Left forelimb (tissue), 1 donor: ENCODE measurements around the gene SRRM4.
"Not testable (repeated sequence)": the region's sequence is repeated elsewhere in the genome, so short reads cannot be mapped to it uniquely, and the experiment has no call there.

Experiments
- DNase-seq: peaks from one replicate; pipeline ENCODE4 v3.0.0-alpha.2; 2018; ENCODE audit warnings: low spot score

The SRRM4 gene

DNA sequence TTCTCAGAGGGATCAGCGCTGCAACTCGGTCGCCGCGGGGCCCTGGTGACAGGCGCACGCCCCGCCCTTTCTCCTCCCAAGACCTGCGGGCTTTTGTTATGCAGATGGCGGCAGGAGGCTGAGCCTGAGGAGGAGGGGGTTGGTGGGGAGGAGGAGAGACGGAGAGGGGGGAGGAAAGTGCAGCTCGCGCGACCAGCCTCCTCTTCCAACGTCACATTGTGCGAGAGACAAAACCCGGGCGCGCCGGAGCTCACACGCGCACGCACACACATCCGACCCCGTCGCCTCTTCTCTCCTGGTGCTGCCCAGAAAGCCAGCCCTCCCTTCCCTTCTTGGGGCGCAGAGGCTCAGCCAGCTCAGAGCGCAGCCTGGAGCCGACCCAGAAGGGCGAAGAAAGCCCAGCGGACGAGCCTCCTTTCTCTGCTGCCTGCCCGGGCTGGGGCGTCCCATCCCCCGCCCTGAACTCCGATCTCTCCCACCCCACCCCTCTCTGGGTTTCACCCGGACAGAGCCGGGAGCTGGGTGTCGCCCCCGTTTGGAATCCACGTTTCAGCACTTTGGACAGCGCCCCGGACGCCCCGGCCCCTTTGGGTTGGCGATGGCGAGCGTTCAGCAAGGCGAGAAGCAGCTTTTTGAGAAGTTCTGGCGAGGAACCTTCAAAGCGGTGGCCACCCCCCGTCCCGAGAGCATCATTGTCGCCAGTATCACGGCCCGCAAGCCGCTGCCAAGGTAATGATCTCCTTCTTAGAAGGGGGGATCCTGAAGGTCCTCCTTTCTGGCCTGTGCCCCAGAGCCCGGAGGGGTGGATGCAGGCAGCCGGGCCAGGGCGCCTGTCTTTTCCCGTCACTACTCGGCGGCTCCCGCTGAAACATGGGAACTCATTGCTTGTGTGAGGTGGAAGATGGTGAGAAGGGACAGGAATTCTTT is at the start of gene SRRM4:
Gene SRRM4 (plus strand): TSS at position 257 of the 927 bp plus-strand sequence. CDS start 342 bp downstream, at position 599.
- DNase-seq = no peak

GRCh38 chr12:118946256-118946655 is 35.1 kb upstream of the SRRM4 start:
- DNase-seq = no peak

DNA sequence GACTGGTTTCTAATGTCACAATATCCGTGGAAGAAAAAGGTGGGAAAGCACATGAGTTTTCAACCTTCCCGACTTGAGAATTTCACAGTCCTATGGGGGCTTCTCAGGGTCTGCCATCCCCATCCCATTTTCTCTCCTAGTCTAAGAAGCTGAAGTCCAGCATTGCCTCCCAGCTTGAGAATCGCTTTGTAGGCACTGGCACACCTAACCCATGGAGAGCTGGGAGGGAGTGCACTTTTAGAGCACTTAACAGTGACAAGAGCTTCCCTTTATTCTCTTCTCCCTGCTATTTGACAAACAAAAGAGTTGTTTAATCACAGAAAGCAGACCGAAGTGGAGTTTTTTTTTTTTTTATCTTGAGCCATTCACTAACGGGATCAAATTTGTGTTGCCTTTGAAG is 22.8 kb upstream of the SRRM4 start:
- DNase-seq = no peak

DNA sequence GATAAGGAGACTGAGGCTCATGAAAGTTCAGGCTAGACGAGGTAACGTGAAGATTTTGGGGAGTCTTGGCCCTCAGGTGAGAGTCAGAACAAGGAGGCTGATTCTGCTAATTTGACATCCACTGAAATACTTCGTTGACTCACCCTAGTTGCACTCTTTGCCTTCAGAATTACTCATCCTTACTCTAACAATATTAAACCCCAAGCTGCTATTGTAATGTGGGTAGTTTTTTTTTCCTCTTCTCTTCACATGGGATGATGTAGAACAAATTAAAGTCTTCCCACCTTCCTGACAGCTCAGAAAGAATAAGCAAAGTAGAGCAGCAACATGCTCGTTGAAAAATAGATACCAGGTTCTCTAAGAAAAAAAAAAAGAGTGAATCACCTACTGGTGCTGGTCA is 22.0 kb upstream of the SRRM4 start:
- no peak for DNase-seq

GRCh38 chr12:118959985-118960560 is 21.3 kb upstream of the SRRM4 start:
- no peak for DNase-seq

DNA sequence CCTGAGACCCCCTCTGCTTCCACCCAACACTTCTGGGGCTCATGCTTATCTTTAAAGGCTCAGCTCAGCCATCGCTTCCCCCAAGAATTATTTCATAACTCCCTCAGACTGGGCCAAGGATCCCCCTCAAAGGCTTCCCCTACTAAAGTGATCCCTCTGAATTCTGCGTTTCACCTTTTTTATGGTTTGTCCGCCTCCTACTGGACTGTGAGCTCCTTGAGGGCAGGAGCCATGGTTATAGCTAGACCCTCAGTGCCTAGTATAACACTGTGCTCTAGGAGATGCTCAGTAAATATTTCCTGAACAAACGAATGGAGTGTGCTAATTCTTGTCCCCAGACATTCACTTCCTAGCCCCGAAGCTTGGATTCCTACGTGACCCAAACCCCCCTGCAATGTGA is 20.5 kb upstream of the SRRM4 start:
- DNase-seq = no peak

- DNase-seq = no peak
These were observed 16.4 kb upstream of the SRRM4 start for GRCh38 chr12:118964988-118965387.

DNA sequence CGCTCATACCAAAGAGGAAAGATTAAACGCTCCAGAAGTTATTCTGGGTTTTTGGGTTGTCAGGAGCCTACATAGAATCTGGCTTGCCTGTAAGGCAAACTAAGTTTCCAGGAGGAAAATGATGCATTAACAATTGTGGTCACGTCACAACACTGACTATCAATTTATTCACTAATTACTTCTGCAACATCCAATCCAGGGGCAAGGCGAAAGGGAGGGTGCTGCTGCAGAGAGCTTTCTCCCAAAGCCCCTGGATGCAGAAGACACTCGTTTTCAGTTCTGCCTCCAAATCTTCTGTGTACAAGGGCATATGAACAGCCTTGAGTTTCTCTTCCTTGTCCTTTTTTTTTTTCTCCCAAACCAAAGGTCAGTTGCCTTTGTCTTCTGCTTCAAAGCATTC is 10.5 kb upstream of the SRRM4 start:
- no peak for DNase-seq

DNA sequence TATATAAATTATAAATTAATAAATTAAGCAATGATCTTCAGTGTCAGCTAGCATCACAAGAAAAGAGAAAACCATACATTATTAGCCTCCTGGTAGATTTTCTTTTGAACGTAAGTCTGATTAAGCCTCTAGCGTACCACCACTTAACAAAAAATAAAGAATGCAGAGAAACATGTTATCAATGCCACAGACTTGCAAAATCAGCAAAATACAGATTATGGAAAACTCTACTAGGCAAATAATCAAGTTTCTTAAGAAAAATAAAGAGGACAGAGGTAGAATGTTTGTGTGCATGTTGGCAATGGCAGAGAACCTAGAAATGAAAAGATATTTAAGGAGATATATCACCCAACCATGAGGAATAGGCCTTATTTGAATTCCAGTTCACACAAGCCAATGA is 8.4 kb upstream of the SRRM4 start:
- no peak for DNase-seq

DNA sequence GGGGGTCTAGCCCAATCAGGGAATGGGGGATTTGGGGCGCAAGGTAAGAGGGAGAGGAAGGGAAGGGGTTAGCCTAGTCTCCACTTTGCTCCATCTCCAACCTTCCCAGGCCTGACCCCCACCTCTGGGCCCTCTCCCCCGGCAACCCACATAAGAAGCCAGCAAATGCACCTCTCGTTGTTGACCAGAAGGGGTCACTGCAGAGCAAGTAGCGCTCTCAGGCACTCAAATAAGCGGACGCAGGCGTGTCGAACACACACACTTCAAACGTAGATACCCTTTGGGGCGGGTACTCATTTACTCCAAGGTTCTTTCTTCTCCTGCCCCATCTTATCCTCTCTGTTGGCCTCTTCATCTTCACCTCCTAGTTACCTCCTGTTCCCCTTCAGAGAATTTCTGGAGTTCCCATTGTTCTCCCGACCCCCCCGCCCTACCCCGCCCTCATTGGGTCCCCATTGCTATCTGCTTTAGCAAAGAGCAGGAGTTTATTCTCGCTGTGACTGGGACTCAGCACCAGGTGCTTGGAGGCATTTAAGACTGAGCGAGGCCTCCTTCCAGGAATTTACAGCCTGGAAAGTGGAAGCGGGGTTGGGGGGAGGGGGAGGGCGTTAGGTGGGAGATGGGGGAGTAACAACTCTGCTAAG is 1.5 kb upstream of the SRRM4 start:
- DNase-seq = no peak

DNA sequence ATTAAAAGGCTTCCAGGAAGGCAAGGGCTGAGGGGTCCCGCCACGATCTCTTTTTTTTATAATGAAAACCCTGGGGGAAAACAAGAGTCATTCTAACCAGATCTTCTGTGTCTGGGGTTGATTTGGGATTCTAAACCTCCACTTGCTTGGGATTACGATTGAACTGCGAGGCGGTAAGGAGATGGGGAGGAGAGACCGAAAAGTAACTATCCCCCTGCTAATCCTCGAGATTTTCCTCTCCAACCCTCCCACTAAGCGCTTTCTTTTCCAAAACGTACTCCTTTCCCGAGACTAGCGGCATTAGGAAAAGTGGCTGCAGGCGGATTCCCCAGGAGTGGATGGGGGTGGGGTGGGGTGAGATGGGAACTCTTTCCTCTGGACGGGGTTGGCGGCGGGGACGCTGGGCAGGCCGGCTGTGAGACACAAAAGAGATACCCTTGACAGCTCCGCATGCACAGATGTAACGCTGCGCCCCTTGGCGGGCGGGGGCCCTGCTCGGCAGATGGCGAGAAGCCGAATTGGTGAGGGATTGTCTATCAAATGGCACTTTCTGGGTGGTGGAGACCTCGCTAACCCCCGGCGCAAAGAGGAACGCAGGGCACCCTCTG is 830 bp upstream of the SRRM4 start:
- no peak for DNase-seq

- DNase-seq = no peak
These were observed 961 bp downstream of the SRRM4 start for GRCh38 chr12:118982302-118982701.

DNA sequence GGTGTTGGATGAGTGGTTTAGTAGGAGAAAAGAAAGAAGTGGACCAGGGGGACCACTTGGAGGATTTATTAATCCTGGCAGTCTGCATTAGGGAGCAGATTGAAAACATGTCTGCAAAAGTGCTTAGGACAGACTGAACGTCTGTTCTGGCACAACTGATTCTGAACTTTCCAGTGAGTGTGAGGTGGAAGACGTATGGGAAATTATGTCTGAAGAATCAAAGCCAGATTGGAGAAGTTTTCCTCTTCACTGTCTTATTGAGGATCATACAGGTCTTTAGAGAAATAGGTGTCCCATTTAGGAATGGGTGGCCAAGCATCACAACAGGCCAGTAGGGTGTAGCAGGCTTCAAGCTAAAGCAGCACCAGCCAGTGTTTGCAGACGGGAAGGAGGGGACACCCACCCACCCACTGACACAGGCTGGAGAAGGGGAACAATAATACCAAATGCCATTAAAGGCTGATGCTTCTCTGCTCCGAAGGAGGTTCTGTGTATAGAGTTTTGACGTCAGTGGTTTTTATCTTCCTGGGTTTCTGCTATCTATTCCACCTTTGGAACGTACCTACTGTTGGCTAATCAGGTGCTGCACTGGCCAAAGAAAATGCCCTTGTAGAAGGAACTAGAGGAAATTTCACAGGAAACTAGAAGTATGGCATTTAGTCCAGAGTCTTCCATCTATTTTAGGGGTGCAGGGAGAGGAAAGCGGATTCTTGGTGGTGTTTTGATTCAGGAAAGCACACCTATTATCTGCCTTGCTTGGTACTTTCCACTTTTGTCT is 1.8 kb downstream of the SRRM4 start:
- DNase-seq = no peak

GRCh38 chr12:118984161-118984943 is 3.0 kb downstream of the SRRM4 start:
- no peak for DNase-seq

DNA sequence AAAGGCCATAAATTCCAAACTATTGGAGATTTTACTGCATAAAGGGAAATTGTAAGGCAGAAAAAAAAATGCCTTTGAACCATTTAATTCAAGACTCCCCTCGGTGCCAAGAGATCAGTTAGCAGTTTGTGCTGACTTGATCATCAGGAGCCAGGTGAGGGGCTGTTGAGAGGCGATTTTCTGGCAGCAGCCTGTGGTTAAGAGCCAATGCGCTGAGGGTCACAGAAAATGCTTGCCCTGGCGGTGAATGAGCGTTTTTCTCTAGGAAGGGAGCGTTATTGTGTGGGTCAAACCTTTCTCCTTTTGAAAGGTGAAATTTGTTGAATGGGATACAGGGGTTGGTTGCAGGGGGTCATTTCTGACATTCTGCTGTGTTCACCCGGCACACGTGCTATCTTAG is 4.7 kb downstream of the SRRM4 start:
- no peak for DNase-seq

DNA sequence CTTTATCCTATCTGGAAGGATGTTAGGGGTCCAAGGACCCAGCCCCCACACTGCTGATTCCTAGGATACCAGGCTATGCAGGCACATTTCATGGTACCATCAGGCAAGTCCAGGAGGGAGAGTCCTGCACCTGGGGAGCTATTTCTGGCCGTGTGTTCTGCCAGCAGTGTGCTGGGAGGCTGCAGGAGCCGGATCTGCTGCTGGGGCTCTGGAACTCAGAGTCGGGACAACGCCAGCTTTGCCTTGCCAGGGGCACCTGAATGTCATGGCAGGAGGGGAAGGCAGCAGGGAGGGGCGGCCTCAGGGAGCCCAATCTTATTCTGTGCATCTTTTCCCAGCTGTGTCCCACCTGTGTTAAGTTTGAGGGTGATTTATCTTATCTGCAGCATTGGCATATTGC is 17.8 kb downstream of the SRRM4 start:
- DNase-seq = no peak

DNA sequence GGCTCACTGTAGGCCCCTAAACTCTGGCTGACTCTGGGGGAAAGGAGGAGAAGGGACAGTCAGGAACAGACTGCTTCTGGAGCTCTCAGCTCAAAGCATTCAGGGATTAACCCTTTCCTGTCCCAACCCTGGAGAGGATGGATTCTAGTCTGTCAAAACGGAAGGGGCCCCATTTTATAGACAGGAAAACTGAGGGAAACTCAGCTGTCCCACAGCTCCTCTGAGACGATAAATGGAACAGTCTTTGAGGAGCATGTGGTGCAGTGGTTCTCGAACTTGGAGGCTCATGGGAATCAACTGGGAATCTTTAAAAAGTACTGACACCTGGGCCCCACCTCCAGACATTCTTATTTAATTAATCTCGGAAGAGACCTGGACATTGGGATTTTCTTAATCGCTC is 23.7 kb downstream of the SRRM4 start:
- no peak for DNase-seq

GRCh38 chr12:119005913-119006312 is 24.6 kb downstream of the SRRM4 start:
- DNase-seq = no peak

DNA sequence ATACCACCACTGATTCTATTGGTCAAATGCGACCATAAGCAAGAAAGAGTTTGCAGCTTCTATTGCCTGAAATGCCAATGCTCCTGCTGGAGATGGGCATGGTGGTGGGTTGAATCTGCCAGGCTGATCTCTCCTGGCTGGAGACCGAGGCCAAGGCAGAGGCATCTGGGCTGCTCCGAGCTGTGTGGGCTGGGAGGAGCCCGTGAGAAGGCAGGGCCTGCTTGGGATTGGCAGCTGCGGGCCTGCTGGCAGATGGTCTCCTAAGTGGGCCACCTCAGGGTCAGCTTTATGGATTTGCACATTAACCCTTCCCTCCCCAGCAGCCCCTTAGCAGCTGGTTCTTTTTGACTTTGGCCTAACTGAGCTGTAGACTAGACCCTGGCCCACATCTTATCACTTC is 25.4 kb downstream of the SRRM4 start:
- no peak for DNase-seq

DNA sequence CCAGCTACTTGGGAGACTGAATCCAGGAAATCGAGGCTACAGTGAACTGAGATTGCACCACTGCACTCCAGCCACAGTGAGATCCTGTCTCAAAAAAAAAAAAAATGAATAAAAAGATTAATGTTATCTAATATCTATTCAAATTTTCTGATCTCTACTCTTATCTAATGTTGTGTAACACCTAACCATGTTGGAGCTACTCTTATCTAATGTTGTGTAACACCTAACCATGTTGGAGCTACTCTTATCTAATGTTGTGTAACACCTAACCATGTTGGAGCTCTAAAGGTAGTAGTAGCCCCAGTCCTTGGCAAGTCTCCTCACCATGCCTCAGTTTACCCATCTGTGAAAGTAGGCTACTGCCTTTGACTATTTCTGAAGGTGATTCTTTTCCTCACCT is 26.9 kb downstream of the SRRM4 start:
- DNase-seq = not testable (repeated sequence)

- peak; percentile 76 for DNase-seq
These were observed 27.4 kb downstream of the SRRM4 start for GRCh38 chr12:119008691-119009221.
